HepG2 (cell line): Measurements from ENCODE around the gene KATNBL1. TPM values are rescaled to one million over a fixed set of nuclear protein-coding genes. Genes with fewer than 3 reads are reported as not detected.

Experiments used
- polyA plus RNA-seq, 8 experiments: library from polyadenylated mRNA; depleted of rRNA in 3 of 8; stranded (reverse) in 7 of 8; unstranded in 1 of 8; fragments of >200 nt; fragmentation: Illumina TruSeq in 4 of 8; extraction: Trizol in 4 of 8; gene quantifications; 2 replicates each; pipeline versions ENCODE4 v1.2.1 to v1.2.3, GENCODE V29; 2011 to 2016; ENCODE audit warnings: low read depth in 4 of 8, missing spikeins in 1 of 8, mixed read lengths in 1 of 8; ENCODE audit not compliant: insufficient read depth in 1 of 8
- total RNA-seq, 5 experiments: library from RNA; depleted of rRNA; stranded (reverse); fragments of >200 nt; fragmentation: Illumina TruSeq; extraction: Trizol; gene quantifications; 2 replicates each; pipeline ENCODE4 v1.2.3, GENCODE V29; 2016; ENCODE audit warnings: low read depth in 1 of 5

Gene KATNBL1
- total and polyA plus RNA-seq, 2 of the 13 experiments (the other 11 are each of a cell fraction or from before 2014, with no cell fraction given): 23.4 to 42.8 TPM

Other genes with a start within 250 kb of the KATNBL1 start
- gene CHRM5, start 241.6 kb downstream of the KATNBL1 start, total RNA-seq (2016; rRNA removed; fragmentation: Illumina TruSeq; extraction: Trizol): not detected in 2 replicates
- gene CHRM5, start 241.6 kb downstream of the KATNBL1 start, polyA plus RNA-seq (2011; rRNA removed): not detected in 2 replicates
- gene AVEN, start 170.9 kb downstream of the KATNBL1 start, total RNA-seq (2016; rRNA removed; fragmentation: Illumina TruSeq; extraction: Trizol): 16.8 and 17.5 TPM in 2 replicates
- gene AVEN, start 170.9 kb downstream of the KATNBL1 start, polyA plus RNA-seq (2011; rRNA removed): 4.4 TPM in 2 replicates
- 29.3 and 46.8 TPM in 2 replicates for gene EMC7, start 108.2 kb downstream of the KATNBL1 start, total RNA-seq (2016; rRNA removed; fragmentation: Illumina TruSeq; extraction: Trizol)
- 97.7 and 113 TPM in 2 replicates for gene EMC7, start 108.2 kb downstream of the KATNBL1 start, polyA plus RNA-seq (2011; rRNA removed)
- gene PGBD4, start 108.0 kb downstream of the KATNBL1 start, total RNA-seq (2016; rRNA removed; fragmentation: Illumina TruSeq; extraction: Trizol): 1.3 and 1.4 TPM in 2 replicates
- gene PGBD4, start 108.0 kb downstream of the KATNBL1 start, polyA plus RNA-seq (2011; rRNA removed): 1.7 TPM in 2 replicates
- 104 and 113 TPM in 2 replicates for gene EMC4, start 14.9 kb upstream of the KATNBL1 start, total RNA-seq (2016; rRNA removed; fragmentation: Illumina TruSeq; extraction: Trizol)
- gene EMC4, start 14.9 kb upstream of the KATNBL1 start, polyA plus RNA-seq (2011; rRNA removed): 63.7 and 66.9 TPM in 2 replicates
- gene SLC12A6, start 127.7 kb upstream of the KATNBL1 start, total RNA-seq (2016; rRNA removed; fragmentation: Illumina TruSeq; extraction: Trizol): 10.1 and 15.2 TPM in 2 replicates
- 27.9 and 30.1 TPM in 2 replicates for gene SLC12A6, start 127.7 kb upstream of the KATNBL1 start, polyA plus RNA-seq (2011; rRNA removed)
- 239 and 316 TPM in 2 replicates for gene NOP10, start 133.0 kb upstream of the KATNBL1 start, total RNA-seq (2016; rRNA removed; fragmentation: Illumina TruSeq; extraction: Trizol)
- gene NOP10, start 133.0 kb upstream of the KATNBL1 start, polyA plus RNA-seq (2011; rRNA removed): 369 and 407 TPM in 2 replicates
- gene NUTM1, start 133.2 kb upstream of the KATNBL1 start, total RNA-seq (2016; rRNA removed; fragmentation: Illumina TruSeq; extraction: Trizol): not detected in 2 replicates
- gene NUTM1, start 133.2 kb upstream of the KATNBL1 start, polyA plus RNA-seq (2011; rRNA removed): not detected in 2 replicates
- gene LPCAT4, start 157.1 kb upstream of the KATNBL1 start, total RNA-seq (2016; rRNA removed; fragmentation: Illumina TruSeq; extraction: Trizol): 2.2 and 8.1 TPM in 2 replicates
- 57.1 and 64.6 TPM in 2 replicates for gene LPCAT4, start 157.1 kb upstream of the KATNBL1 start, polyA plus RNA-seq (2011; rRNA removed)
- gene GOLGA8A, start 227.7 kb upstream of the KATNBL1 start, total RNA-seq (2016; rRNA removed; fragmentation: Illumina TruSeq; extraction: Trizol): 1.6 and 17.1 TPM in 2 replicates
- gene GOLGA8A, start 227.7 kb upstream of the KATNBL1 start, polyA plus RNA-seq (2011; rRNA removed): 43.7 and 47.8 TPM in 2 replicates